Fibroblast of lung (primary cell): ENCODE data around the gene CCP110. TPM values are rescaled to one million over a fixed set of nuclear protein-coding genes. Genes with fewer than 3 reads are reported as not detected.

Source experiments
- DNase-seq, 2 donors: peaks; one replicate each; pipeline versions ENCODE4 v3.0.0 to v3.0.0-alpha.2; 2010; ENCODE audit warnings: low read depth in 2 of 2
- H2AFZ ChIP-seq: 2 replicates; pipeline ENCODE4 v1.5.1; 2012; ENCODE audit warnings: low read length, control low read depth, inconsistent platforms
- H3K27ac ChIP-seq: 2 replicates; pipeline ENCODE4 v1.5.1; 2011; ENCODE audit warnings: low read length, control low read depth; ENCODE audit not compliant: insufficient read depth
- H3K27me3 ChIP-seq: 2 replicates; pipeline ENCODE4 v1.5.1; 2011; ENCODE audit warnings: mild to moderate bottlenecking, low read length; ENCODE audit not compliant: control insufficient read depth, insufficient read depth
- H3K36me3 ChIP-seq: 2 replicates; pipeline ENCODE4 v1.5.1; 2011; ENCODE audit warnings: low read length; ENCODE audit not compliant: control insufficient read depth, insufficient read depth
- H3K4me1 ChIP-seq: 2 replicates; pipeline ENCODE4 v1.5.1; 2011; ENCODE audit warnings: low read length; ENCODE audit not compliant: control insufficient read depth, insufficient read depth; ENCODE audit errors: extremely low read depth
- H3K4me2 ChIP-seq: 2 replicates; pipeline ENCODE4 v1.5.1; 2011; ENCODE audit warnings: low read length, control low read depth; ENCODE audit not compliant: insufficient read depth; ENCODE audit errors: extremely low read depth
- H3K4me3 ChIP-seq, 4 experiments: fragments of 200-600 bp in 1 of 4; sonication (generic) in 1 of 4; replicated peaks in 1 of 4; 2 replicates each; pipeline ENCODE4 v1.5.1; 2011 to 2016; ENCODE audit warnings: low read length in 4 of 4, low read depth in 3 of 4, mild to moderate bottlenecking in 3 of 4, control low read depth in 2 of 4, inconsistent platforms in 1 of 4, mixed read lengths in 1 of 4; ENCODE audit not compliant: insufficient read depth in 1 of 4; ENCODE audit errors: control extremely low read depth in 1 of 4
- H3K79me2 ChIP-seq: 2 replicates; pipeline ENCODE4 v1.5.1; 2012; ENCODE audit warnings: mild to moderate bottlenecking, low read length, inconsistent platforms; ENCODE audit not compliant: control insufficient read depth, insufficient read depth
- H3K9ac ChIP-seq: 2 replicates; pipeline ENCODE4 v1.5.1; 2011; ENCODE audit warnings: mild to moderate bottlenecking, low read length, control low read depth; ENCODE audit not compliant: insufficient read depth
- H3K9me3 ChIP-seq: 2 replicates; pipeline ENCODE4 v1.5.1; 2012; ENCODE audit warnings: low read depth, low read length; ENCODE audit not compliant: control insufficient read depth, insufficient read depth
- H4K20me1 ChIP-seq: 2 replicates; pipeline ENCODE4 v1.5.1; 2011; ENCODE audit warnings: low read length; ENCODE audit not compliant: control insufficient read depth, insufficient read depth; ENCODE audit errors: extremely low read depth
- EZH2 ChIP-seq: IDR thresholded peaks from 2 replicates; pipeline ENCODE4 v1.5.1; 2012; ENCODE audit warnings: low read length, control low read depth, mild to moderate bottlenecking; ENCODE audit errors: missing control alignments
- polyA plus RNA-seq, 2 donors: library from polyadenylated mRNA; depleted of rRNA in 1 of 2; stranded (reverse) in 1 of 2; unstranded in 1 of 2; fragments of >200 nt; gene quantifications; 2 replicates each; pipeline ENCODE4 v1.2.1, GENCODE V29; 2011 to 2012; ENCODE audit warnings: missing spikeins in 1 of 2
- total RNA-seq: library from RNA; depleted of rRNA; stranded (reverse); fragments of >200 nt; gene quantifications from 2 replicates; pipeline ENCODE4 v1.2.1, GENCODE V29; 2014
- TF ChIP-seq, protein P1 (sequence below), 2 donors: IDR thresholded peaks in 1 of 2; conservative IDR thresholded peaks in 1 of 2; 1 replicate in 1 of 2; 2 replicates in 1 of 2; pipeline ENCODE4 v1.5.1; 2011 to 2012; ENCODE audit warnings: low read length in 2 of 2, control low read depth in 1 of 2, inconsistent platforms in 1 of 2, low read depth in 1 of 2, mild to moderate bottlenecking in 1 of 2

Gene CCP110
- total and polyA plus RNA-seq, 2 donors (not counting 1 experiment from before 2014, with no cell fraction given): 8.8 to 14.0 TPM

DNA sequence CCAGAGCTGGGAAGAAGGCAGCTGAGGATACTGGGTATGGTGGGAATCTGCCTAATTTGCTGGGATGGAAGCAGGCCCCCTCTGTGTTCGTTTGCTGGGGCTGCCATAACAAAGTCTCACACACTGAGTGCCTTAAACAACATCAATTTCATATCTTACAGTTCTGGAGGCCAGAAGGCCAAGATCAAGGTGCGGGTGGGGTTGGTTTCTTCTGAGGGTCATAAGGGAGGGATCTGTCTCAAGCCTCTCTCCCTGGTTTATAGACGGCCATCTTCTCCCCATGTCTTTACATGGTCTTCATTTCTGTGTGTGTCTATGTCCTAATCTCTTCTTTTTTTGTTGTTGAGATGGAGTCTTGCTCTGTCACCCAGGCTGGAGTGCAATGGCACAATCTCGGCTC is 37.7 kb upstream of the CCP110 start:
- Histone ChIP-seq H4K20me1 (no peaks in the 10 kb centered on the region), H3K27me3 (no peaks in the 10 kb centered on the region), H3K36me3 (no peaks in the 10 kb centered on the region), H3K79me2 (no peaks in the 10 kb centered on the region), H3K9me3 (no peaks in the 10 kb centered on the region), H3K4me2 (no peak overlapping the region), H3K4me1 (no peaks in the 10 kb centered on the region), H3K27ac (no peak overlapping the region), H2AFZ (no peak overlapping the region), H3K9ac (no peak overlapping the region), H3K4me3 (no peak overlapping the region)
- TF ChIP-seq EZH2: no peak
- TF ChIP-seq, protein P1, sequence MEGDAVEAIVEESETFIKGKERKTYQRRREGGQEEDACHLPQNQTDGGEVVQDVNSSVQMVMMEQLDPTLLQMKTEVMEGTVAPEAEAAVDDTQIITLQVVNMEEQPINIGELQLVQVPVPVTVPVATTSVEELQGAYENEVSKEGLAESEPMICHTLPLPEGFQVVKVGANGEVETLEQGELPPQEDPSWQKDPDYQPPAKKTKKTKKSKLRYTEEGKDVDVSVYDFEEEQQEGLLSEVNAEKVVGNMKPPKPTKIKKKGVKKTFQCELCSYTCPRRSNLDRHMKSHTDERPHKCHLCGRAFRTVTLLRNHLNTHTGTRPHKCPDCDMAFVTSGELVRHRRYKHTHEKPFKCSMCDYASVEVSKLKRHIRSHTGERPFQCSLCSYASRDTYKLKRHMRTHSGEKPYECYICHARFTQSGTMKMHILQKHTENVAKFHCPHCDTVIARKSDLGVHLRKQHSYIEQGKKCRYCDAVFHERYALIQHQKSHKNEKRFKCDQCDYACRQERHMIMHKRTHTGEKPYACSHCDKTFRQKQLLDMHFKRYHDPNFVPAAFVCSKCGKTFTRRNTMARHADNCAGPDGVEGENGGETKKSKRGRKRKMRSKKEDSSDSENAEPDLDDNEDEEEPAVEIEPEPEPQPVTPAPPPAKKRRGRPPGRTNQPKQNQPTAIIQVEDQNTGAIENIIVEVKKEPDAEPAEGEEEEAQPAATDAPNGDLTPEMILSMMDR (conservative IDR thresholded peaks at IDR 0.05 in 1 of 2, IDR thresholded peaks at IDR 0.05 in 1 of 2; ENCODE audit: low read depth in 1 of 2, low read length in 2 of 2): no peak
- no peak for DNase-seq

DNA sequence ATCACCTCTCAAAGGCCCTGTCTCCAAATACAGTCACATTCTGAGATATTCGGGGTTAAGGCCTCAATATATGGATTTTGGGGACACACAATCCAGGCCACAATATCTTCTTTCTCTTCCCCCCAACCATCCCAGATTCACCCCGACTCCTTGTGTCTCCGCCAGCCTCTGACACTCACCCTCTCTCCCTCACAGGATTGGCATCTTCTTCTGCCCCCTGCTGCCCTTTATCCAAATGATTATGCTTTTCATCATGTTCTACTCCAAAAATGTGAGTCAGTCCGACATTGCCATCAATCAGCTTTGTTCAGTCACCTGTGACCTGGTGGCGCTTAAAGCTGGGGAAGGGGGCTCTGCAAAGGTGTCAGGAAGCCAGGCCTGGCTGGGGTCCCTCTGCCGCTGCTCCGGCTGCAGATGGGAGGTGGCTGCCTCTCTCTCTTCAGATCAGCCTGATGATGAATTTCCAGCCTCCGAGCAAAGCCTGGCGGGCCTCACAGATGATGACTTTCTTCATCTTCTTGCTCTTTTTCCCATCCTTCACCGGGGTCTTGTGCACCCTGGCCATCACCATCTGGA is 36.9 kb upstream of the CCP110 start:
- Histone ChIP-seq H3K79me2 (no peaks in the 10 kb centered on the region), H3K4me1 (no peaks in the 10 kb centered on the region), H3K27me3 (no peaks in the 10 kb centered on the region), H4K20me1 (no peaks in the 10 kb centered on the region), H3K27ac (no peak overlapping the region), H3K4me3 (no peak overlapping the region), H3K36me3 (no peaks in the 10 kb centered on the region), H3K9me3 (no peaks in the 10 kb centered on the region), H3K9ac (no peak overlapping the region), H3K4me2 (no peak overlapping the region), H2AFZ (no peak overlapping the region)
- DNase-seq: no peak
- TF ChIP-seq, protein P1 (conservative IDR thresholded peaks at IDR 0.05 in 1 of 2, IDR thresholded peaks at IDR 0.05 in 1 of 2; ENCODE audit: low read depth in 1 of 2, low read length in 2 of 2): no peak
- TF ChIP-seq EZH2: no peak

DNA sequence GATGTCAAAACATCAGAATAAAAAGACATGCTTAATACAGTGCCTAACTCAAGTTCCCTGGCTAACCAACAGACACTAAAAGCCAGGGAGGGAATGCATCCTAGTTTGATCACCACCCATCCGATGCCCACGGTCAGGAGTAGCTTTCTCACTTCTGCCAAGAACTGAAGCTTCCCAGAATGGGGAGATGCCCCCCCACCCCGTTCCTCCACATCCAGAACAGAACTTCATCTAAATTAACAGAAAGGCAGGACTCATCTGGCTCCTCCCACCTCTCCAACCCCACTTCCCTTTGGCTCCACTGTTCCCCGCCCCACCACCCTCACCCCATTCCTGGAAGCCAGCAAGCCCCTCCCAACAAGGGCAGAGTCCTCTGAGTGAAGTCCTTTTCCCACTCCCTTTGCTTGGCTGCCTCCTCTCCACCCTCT is 35.5 kb upstream of the CCP110 start:
- no peaks in the 10 kb centered on the region for H3K79me2 ChIP-seq
- no peaks in the 10 kb centered on the region for H3K4me1 ChIP-seq
- no peak overlapping the region for H3K4me3 ChIP-seq
- H3K9me3 ChIP-seq: no peaks in the 10 kb centered on the region
- TF ChIP-seq, protein P1 (conservative IDR thresholded peaks at IDR 0.05 in 1 of 2, IDR thresholded peaks at IDR 0.05 in 1 of 2; ENCODE audit: low read depth in 1 of 2, low read length in 2 of 2): no peak
- no peak for TF ChIP-seq EZH2
- H3K36me3 ChIP-seq: no peaks in the 10 kb centered on the region
- H3K9ac ChIP-seq: no peak overlapping the region
- no peak overlapping the region for H3K4me2 ChIP-seq
- DNase-seq: no peak
- no peak overlapping the region for H2AFZ ChIP-seq
- no peak overlapping the region for H3K27ac ChIP-seq
- no peaks in the 10 kb centered on the region for H4K20me1 ChIP-seq
- no peaks in the 10 kb centered on the region for H3K27me3 ChIP-seq
